HG03432 (cell line): ENCODE data around the gene PPP6R3.

Experiments used
- ATAC-seq: cut with Tn5 transposase; IDR thresholded peaks from one replicate; pipeline ENCODE4 v1.9.1; 2021; ENCODE audit warnings: mild to moderate bottlenecking, moderate library complexity; ENCODE audit not compliant: unreplicated experiment

Gene PPP6R3

GRCh38 chr11:68551223-68551622, 90.7 kb downstream of the PPP6R3 start:
- no peak for ATAC-seq

- no peak for ATAC-seq
Measured at GRCh38 chr11:68551777-68552176, 91.2 kb downstream of the PPP6R3 start.

- no peak for ATAC-seq
Measured at GRCh38 chr11:68552542-68552941, 92.0 kb downstream of the PPP6R3 start.

GRCh38 chr11:68560216-68560615, 99.7 kb downstream of the PPP6R3 start:
- no peak for ATAC-seq

- ATAC-seq = no peak
Measured at GRCh38 chr11:68563454-68563853, 102.9 kb downstream of the PPP6R3 start.

GRCh38 chr11:68564261-68564660, 103.7 kb downstream of the PPP6R3 start:
- no peak for ATAC-seq

GRCh38 chr11:68565768-68566167, 105.2 kb downstream of the PPP6R3 start:
- ATAC-seq = no peak

GRCh38 chr11:68567553-68567952, 107.0 kb downstream of the PPP6R3 start:
- ATAC-seq = no peak

- ATAC-seq = no peak
Measured at GRCh38 chr11:68569357-68569756, 108.8 kb downstream of the PPP6R3 start.

GRCh38 chr11:68570691-68571090, 110.1 kb downstream of the PPP6R3 start:
- ATAC-seq = no peak

GRCh38 chr11:68574308-68574707, 113.8 kb downstream of the PPP6R3 start:
- no peak for ATAC-seq

- ATAC-seq = no peak
Measured at GRCh38 chr11:68575025-68575665, 114.6 kb downstream of the PPP6R3 start.

GRCh38 chr11:68579455-68579854, 118.9 kb downstream of the PPP6R3 start:
- no peak for ATAC-seq

GRCh38 chr11:68581439-68581838, 120.9 kb downstream of the PPP6R3 start:
- no peak for ATAC-seq

GRCh38 chr11:68581901-68582300, 121.3 kb downstream of the PPP6R3 start:
- no peak for ATAC-seq

GRCh38 chr11:68582416-68583040, 122.0 kb downstream of the PPP6R3 start:
- ATAC-seq = no peak

GRCh38 chr11:68583041-68583446, 122.5 kb downstream of the PPP6R3 start:
- ATAC-seq = no peak

- no peak for ATAC-seq
Measured at GRCh38 chr11:68584097-68584496, 123.5 kb downstream of the PPP6R3 start.

GRCh38 chr11:68584991-68585524, 124.5 kb downstream of the PPP6R3 start:
- ATAC-seq = no peak

- no peak for ATAC-seq
Measured at GRCh38 chr11:68589547-68590216, 129.1 kb downstream of the PPP6R3 start.

GRCh38 chr11:68591719-68592118, 131.2 kb downstream of the PPP6R3 start:
- no peak for ATAC-seq

- ATAC-seq = no peak
Measured at GRCh38 chr11:68593441-68593840, 132.9 kb downstream of the PPP6R3 start.
